Measurements from ENCODE around the gene ACTL6B.

DNA sequence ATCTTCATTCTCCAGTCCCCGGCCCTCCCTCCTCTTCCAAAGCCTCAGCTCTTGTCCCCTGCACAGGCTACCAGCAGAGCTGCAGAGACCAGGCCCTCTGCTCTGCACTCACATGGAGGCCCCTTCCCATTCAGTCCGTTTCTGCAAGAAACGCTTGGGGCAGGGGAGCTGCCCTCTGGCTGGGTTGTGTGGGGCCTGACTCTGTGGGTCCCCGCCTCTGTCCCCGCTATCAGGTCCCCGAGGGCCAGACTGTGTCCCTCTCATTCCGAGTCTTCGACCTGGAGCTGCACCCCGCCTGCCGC lies 52.6 kb downstream of the ACTL6B start:
- TF ChIP-seq ZC3H11A (IDR thresholded peaks at IDR 0.05; ENCODE audit: low read depth, low read length) (no peak), CBX8 (IDR thresholded peaks at IDR 0.05; ENCODE audit: borderline replicate concordance, extremely low read depth, low read depth, low read length, poor library complexity, severe bottlenecking) (no peak), CSDE1 (IDR thresholded peaks at IDR 0.05) (no peak), CTCF (IDR thresholded peaks at IDR 0.05 in 2 of 3, conservative IDR thresholded peaks at IDR 0.05 in 1 of 3; ENCODE audit: insufficient read depth in 2 of 3, low read depth in 1 of 3, low read length in 3 of 3) (no peak)

All from K562 (cell line).